Measurements from ENCODE around the gene RAMACL. TPM values are rescaled to one million over a fixed set of nuclear protein-coding genes. Genes with fewer than 3 reads are reported as not detected.

RAMACL gene
- total RNA-seq, 6 donors from 2014 or later = 3.7 to 13.0 (median 7.9) TPM

DNA sequence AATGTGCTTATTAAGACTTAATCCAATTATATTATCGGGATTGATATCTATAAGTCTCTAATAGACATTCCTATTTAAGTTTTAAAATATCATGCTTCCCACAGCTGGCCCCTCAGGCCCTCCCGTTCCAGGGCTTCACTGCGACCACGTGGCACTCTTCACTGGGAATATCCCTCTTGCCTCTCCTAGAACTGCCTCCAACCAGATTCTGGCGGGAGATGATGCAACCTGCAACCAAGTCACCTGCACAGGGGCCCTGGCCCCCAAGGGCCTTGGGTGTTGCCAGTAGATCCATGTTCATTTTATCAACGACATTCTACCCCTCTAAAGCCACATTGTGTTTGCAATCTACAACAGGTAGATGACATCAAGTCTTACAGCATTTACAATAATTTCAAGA lies 18.4 kb upstream of the RAMACL start:
- H3K4me1 ChIP-seq = peaks cover 3 to 26% (median 13%) of the 10 kb centered on the region in 4 donors
- TF ChIP-seq POLR2A (IDR thresholded peaks at IDR 0.05) (no peak), POLR2AphosphoS5 (IDR thresholded peaks at IDR 0.05) (no peak), EP300 (IDR thresholded peaks at IDR 0.05) (no peak), CTCF (IDR thresholded peaks at IDR 0.05) (no peak)
- DNase-seq (peak in 1 of 2 donors; percentile 8), ATAC-seq (ENCODE audit: low FRiP score in 2 of 2) (no peak)
- H3K36me3 ChIP-seq = peaks cover 0 to 8% (median 0%) of the 10 kb centered on the region in 4 donors
- no peak overlapping the region for H3K27ac ChIP-seq
- no peak overlapping the region for H3K4me3 ChIP-seq
- WGBS, 2 donors = 87 to 92% methylated on average over 6 of the region's 6 CpGs
- H3K27me3 ChIP-seq = no peaks in the 10 kb centered on the region
- H3K9me3 ChIP-seq = no peaks in the 10 kb centered on the region

GRCh38 chr6:166604328-166604727 lies 17.9 kb upstream of the RAMACL start:
- TF ChIP-seq POLR2A (IDR thresholded peaks at IDR 0.05) (no peak), EP300 (IDR thresholded peaks at IDR 0.05) (no peak), CTCF (IDR thresholded peaks at IDR 0.05) (no peak), POLR2AphosphoS5 (IDR thresholded peaks at IDR 0.05) (no peak)
- Histone ChIP-seq H3K36me3 (peaks cover 0 to 8% (median 0%) of the 10 kb centered on the region in 4 donors), H3K27me3 (no peaks in the 10 kb centered on the region), H3K4me3 (no peak overlapping the region), H3K9me3 (no peaks in the 10 kb centered on the region), H3K4me1 (peaks cover 7 to 32% (median 17%) of the 10 kb centered on the region in 4 donors), H3K27ac (no peak overlapping the region)
- WGBS, 2 donors = 91 to 93% methylated on average over 9 of the region's 9 CpGs
- DNase-seq (peak in 1 of 2 donors; percentile 47), ATAC-seq (ENCODE audit: low FRiP score in 2 of 2) (no peak)

DNA sequence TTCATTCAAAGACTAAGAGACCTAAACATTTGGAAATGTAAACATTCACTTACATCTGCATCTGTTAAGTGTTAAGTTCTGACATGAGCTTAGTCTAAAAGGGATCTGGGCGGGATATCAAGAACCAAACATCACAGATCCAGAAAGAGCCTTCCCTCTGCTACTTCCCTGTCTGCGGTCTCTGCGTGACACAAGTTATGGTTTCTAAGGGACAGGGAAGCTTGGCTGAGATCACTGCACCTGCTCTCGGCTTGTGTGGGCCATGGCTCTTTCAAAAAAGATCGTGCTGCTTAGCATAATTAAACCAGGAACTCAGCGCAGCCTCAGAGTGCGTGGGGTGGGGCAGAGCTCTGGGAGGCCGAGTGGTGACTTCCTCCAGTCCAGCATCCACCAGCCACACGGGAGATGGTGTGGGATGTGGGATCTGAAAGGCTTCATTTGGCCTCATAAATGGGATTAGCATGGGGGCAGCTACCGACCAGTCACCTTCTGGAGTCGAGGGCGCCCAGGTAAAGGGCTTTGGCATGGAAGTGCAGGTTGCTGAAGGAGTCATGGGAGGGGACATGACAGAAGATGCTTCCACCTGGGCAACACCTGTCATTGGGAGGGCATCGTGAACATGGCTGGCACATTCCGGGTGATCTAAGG lies 16.7 kb upstream of the RAMACL start:
- H3K4me1 ChIP-seq = peaks cover 18 to 30% (median 24%) of the 10 kb centered on the region in 4 donors
- ATAC-seq (ENCODE audit: low FRiP score in 2 of 2) (peak in 1 of 2 donors; percentile 68), DNase-seq (peak in 1 of 2 donors; percentile 15)
- peak overlapping the region in 1 of 4 donors; percentile 3 for H3K27ac ChIP-seq
- TF ChIP-seq POLR2A (IDR thresholded peaks at IDR 0.05) (no peak), EP300 (IDR thresholded peaks at IDR 0.05) (no peak), CTCF (IDR thresholded peaks at IDR 0.05) (no peak), POLR2AphosphoS5 (IDR thresholded peaks at IDR 0.05) (no peak)
- H3K9me3 ChIP-seq = no peaks in the 10 kb centered on the region
- no peaks in the 10 kb centered on the region for H3K27me3 ChIP-seq
- H3K36me3 ChIP-seq = peaks cover 0 to 8% (median 0%) of the 10 kb centered on the region in 4 donors
- WGBS, 2 donors = 85 to 90% methylated on average over 11 to 14 of the region's 14 CpGs
- no peak overlapping the region for H3K4me3 ChIP-seq

GRCh38 chr6:166601956-166602355 lies 15.5 kb upstream of the RAMACL start:
- Histone ChIP-seq H3K36me3 (peaks cover 0 to 8% (median 0%) of the 10 kb centered on the region in 4 donors), H3K27me3 (no peaks in the 10 kb centered on the region), H3K4me3 (no peak overlapping the region), H3K4me1 (peaks cover 30 to 37% (median 35%) of the 10 kb centered on the region in 4 donors), H3K9me3 (no peaks in the 10 kb centered on the region), H3K27ac (peak overlapping the region in 1 of 4 donors; percentile 27)
- TF ChIP-seq CTCF (IDR thresholded peaks at IDR 0.05) = no peak
- TF ChIP-seq POLR2AphosphoS5 (IDR thresholded peaks at IDR 0.05) = no peak
- TF ChIP-seq POLR2A (IDR thresholded peaks at IDR 0.05) = no peak
- TF ChIP-seq EP300 (IDR thresholded peaks at IDR 0.05) = no peak
- DNase-seq (peak in 1 of 2 donors; percentile 55), ATAC-seq (ENCODE audit: low FRiP score in 2 of 2) (no peak)
- WGBS, 2 donors = 91 to 96% methylated on average over 10 of the region's 10 CpGs

All from upper lobe of left lung (tissue), 6 donors.